T1000 (cell line): ENCODE measurements around the gene FAH.

Experiments used
- DNase-seq: peaks from one replicate; lab custom pipeline; 2025; ENCODE audit warnings: mixed read lengths; lab: John Stamatoyannopoulos, UW

The FAH gene

GRCh38 chr15:80199869-80200268 lies 47.1 kb downstream of the FAH start:
- DNase-seq, result no peak

GRCh38 chr15:80201256-80202015 lies 48.6 kb downstream of the FAH start:
- no peak for DNase-seq

- no peak for DNase-seq
These were observed 49.2 kb downstream of the FAH start for GRCh38 chr15:80202016-80202315.

- no peak for DNase-seq
These were observed 50.0 kb downstream of the FAH start for GRCh38 chr15:80202641-80203360.

GRCh38 chr15:80203361-80203885 lies 50.6 kb downstream of the FAH start:
- DNase-seq, result no peak

- no peak for DNase-seq
These were observed 51.4 kb downstream of the FAH start for GRCh38 chr15:80204231-80204630.

- no peak for DNase-seq
These were observed 55.1 kb downstream of the FAH start for GRCh38 chr15:80207887-80208286.

GRCh38 chr15:80208758-80209734 lies 56.2 kb downstream of the FAH start:
- DNase-seq, result no peak

GRCh38 chr15:80210611-80211573 lies 58.1 kb downstream of the FAH start:
- no peak for DNase-seq

GRCh38 chr15:80211976-80212375 lies 59.2 kb downstream of the FAH start:
- DNase-seq, result no peak

- DNase-seq, result no peak
These were observed 62.1 kb downstream of the FAH start for GRCh38 chr15:80214910-80215309.

GRCh38 chr15:80216141-80216540 lies 63.3 kb downstream of the FAH start:
- no peak for DNase-seq

- no peak for DNase-seq
These were observed 64.1 kb downstream of the FAH start for GRCh38 chr15:80216911-80217310.

GRCh38 chr15:80217327-80217900 lies 64.6 kb downstream of the FAH start:
- DNase-seq, result no peak

- DNase-seq, result no peak
These were observed 67.2 kb downstream of the FAH start for GRCh38 chr15:80219955-80220354.

GRCh38 chr15:80228959-80229610 lies 76.3 kb downstream of the FAH start:
- DNase-seq, result no peak

- no peak for DNase-seq
These were observed 78.6 kb downstream of the FAH start for GRCh38 chr15:80231371-80231770.

- no peak for DNase-seq
These were observed 80.8 kb downstream of the FAH start for GRCh38 chr15:80233581-80233980.

- DNase-seq, result no peak
These were observed 82.1 kb downstream of the FAH start for GRCh38 chr15:80234883-80235282.
